ENCODE measurements around the gene HNRNPH2.

GRCh38 chrX:101386542-101386885 is 21.5 kb upstream of the HNRNPH2 start:
- TF ChIP-seq EZH2 (IDR thresholded peaks at IDR 0.05; ENCODE audit: borderline replicate concordance, low read depth, low read length, poor library complexity, severe bottlenecking) (no peak), CTCF (conservative IDR thresholded peaks at IDR 0.05; ENCODE audit: low read depth, low read length) (no peak)

Measured in A673 (cell line).